Gastrocnemius medialis (tissue), 4 donors: ENCODE results near the gene FBXO42. TPM values are rescaled to one million over a fixed set of nuclear protein-coding genes. Genes with fewer than 3 reads are reported as not detected.

Experiments
- ATAC-seq, 2 donors: fragments of 150-250 bp; one replicate each; pipeline ENCODE4 v1.9.1; 2016
- DNase-seq, 2 donors: peaks; one replicate each; pipeline ENCODE4 v3.0.0-alpha.2; 2019
- H3K27ac ChIP-seq, 4 donors: fragments of 200-600 bp; sonication (generic); 1 replicate in 1 of 4; 2 replicates in 3 of 4; pipeline ENCODE4 v1.5.1; 2016 to 2018; ENCODE audit warnings: mild to moderate bottlenecking in 2 of 4, moderate library complexity in 1 of 4
- H3K27me3 ChIP-seq, 3 donors: fragments of 200-600 bp; sonication (generic) in 2 of 3; 1 replicate in 1 of 3; 2 replicates in 2 of 3; pipeline versions ENCODE4 v1.5.1 to v1.6.0; 2016 to 2019; ENCODE audit warnings: mild to moderate bottlenecking in 1 of 3, moderate library complexity in 1 of 3
- H3K36me3 ChIP-seq, 2 donors: fragments of 200-600 bp; sonication (generic) in 1 of 2; one replicate each; pipeline ENCODE4 v1.5.1; 2017 to 2018
- H3K4me1 ChIP-seq, 2 donors: fragments of 200-600 bp; sonication (generic) in 1 of 2; one replicate each; pipeline ENCODE4 v1.5.1; 2016 to 2017; ENCODE audit warnings: mild to moderate bottlenecking in 2 of 2
- H3K4me3 ChIP-seq, 4 donors: fragments of 200-600 bp; sonication (generic) in 3 of 4; 1 replicate in 1 of 4; 2 replicates in 3 of 4; pipeline ENCODE4 v1.5.1; 2016 to 2019; ENCODE audit warnings: mild to moderate bottlenecking in 2 of 4
- H3K9me3 ChIP-seq, 3 donors: fragments of 200-600 bp; sonication (generic) in 2 of 3; 1 replicate in 1 of 3; 2 replicates in 2 of 3; pipeline ENCODE4 v1.5.1; 2016 to 2019
- POLR2A ChIP-seq, 2 donors: fragments of 450-650 bp; IDR thresholded peaks; one replicate each; pipeline ENCODE4 v1.6.1; 2017; ENCODE audit warnings: antibody characterized with exemption in 2 of 2, mild to moderate bottlenecking in 2 of 2, moderate library complexity in 2 of 2
- in situ Hi-C, 4 donors: fragments of 200-750 bp; cut with MboI; loops; one replicate each; pipeline versions ENCODE4 v1.15.0 to v1.8.0; 2017; ENCODE audit warnings: low sequenced_read_pairs in 4 of 4
- intact Hi-C: fragments of 100-400 bp; cut with DNase I; formaldehyde crosslinking; loops from one replicate; pipeline ENCODE4 v1.15.1; 2023; ENCODE audit warnings: low total_unique reads
- total RNA-seq, 4 donors: library from RNA; depleted of rRNA; stranded (reverse); fragments of >200 nt; gene quantifications; one replicate each; pipeline versions ENCODE4 v1.1.0 to v1.2.3, GENCODE V29; 2016
- TF ChIP-seq, protein P1 (sequence below), 5 experiments: fragments of 450-650 bp in 3 of 5; fragments of 200-600 bp in 2 of 5; sonication (generic) in 2 of 5; IDR thresholded peaks in 4 of 5; conservative IDR thresholded peaks in 1 of 5; 1 replicate in 4 of 5; 2 replicates in 1 of 5; pipeline ENCODE4 v1.5.1; 2016 to 2019; ENCODE audit warnings: antibody characterized with exemption in 5 of 5, mild to moderate bottlenecking in 3 of 5, moderate library complexity in 3 of 5

The FBXO42 gene
- total RNA-seq, 4 donors from 2014 or later = 23.1 to 32.4 (median 27.2) TPM

- DNase-seq = no peak
- Histone ChIP-seq H3K9me3 (no peaks in the 10 kb centered on the region), H3K4me1 (peaks cover 11 to 12% of the 10 kb centered on the region in 2 donors), H3K27me3 (no peaks in the 10 kb centered on the region), H3K27ac (no peak overlapping the region), H3K36me3 (peaks cover 0 to 4% of the 10 kb centered on the region in 2 donors), H3K4me3 (no peak overlapping the region)
- no peak for ATAC-seq
- in situ Hi-C loops = loop anchor here in 2 of 4 donors (10.0 to 25.0 kb wide), 2 partner anchors 119 to 127 kb away; partner anchors contain the start of genes FBXO42 (in 2 of the 2) and SZRD1 (in 1 of the 2)
- intact Hi-C loops = loop anchor here (5.0 kb wide), 1 partner anchor 117 kb away; the partner anchor contains the start of gene FBXO42
- TF ChIP-seq POLR2A (IDR thresholded peaks at IDR 0.05) = no peak
- TF ChIP-seq, protein P1, sequence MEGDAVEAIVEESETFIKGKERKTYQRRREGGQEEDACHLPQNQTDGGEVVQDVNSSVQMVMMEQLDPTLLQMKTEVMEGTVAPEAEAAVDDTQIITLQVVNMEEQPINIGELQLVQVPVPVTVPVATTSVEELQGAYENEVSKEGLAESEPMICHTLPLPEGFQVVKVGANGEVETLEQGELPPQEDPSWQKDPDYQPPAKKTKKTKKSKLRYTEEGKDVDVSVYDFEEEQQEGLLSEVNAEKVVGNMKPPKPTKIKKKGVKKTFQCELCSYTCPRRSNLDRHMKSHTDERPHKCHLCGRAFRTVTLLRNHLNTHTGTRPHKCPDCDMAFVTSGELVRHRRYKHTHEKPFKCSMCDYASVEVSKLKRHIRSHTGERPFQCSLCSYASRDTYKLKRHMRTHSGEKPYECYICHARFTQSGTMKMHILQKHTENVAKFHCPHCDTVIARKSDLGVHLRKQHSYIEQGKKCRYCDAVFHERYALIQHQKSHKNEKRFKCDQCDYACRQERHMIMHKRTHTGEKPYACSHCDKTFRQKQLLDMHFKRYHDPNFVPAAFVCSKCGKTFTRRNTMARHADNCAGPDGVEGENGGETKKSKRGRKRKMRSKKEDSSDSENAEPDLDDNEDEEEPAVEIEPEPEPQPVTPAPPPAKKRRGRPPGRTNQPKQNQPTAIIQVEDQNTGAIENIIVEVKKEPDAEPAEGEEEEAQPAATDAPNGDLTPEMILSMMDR (IDR thresholded peaks at IDR 0.05 in 4 of 5, conservative IDR thresholded peaks at IDR 0.05 in 1 of 5) = no peak
These were observed 116.9 kb downstream of the FBXO42 start for GRCh38 chr1:16235347-16235746.

GRCh38 chr1:16233431-16233830 lies 118.8 kb downstream of the FBXO42 start:
- Histone ChIP-seq H3K4me1 (peaks cover 11 to 12% of the 10 kb centered on the region in 2 donors), H3K36me3 (peaks cover 0 to 4% of the 10 kb centered on the region in 2 donors), H3K27me3 (peaks cover 0 to 4% (median 1%) of the 10 kb centered on the region in 3 donors), H3K9me3 (no peaks in the 10 kb centered on the region), H3K4me3 (no peak overlapping the region), H3K27ac (no peak overlapping the region)
- TF ChIP-seq POLR2A (IDR thresholded peaks at IDR 0.05) = no peak
- TF ChIP-seq, protein P1 (IDR thresholded peaks at IDR 0.05 in 4 of 5, conservative IDR thresholded peaks at IDR 0.05 in 1 of 5) = no peak
- intact Hi-C loops (no loop called here), in situ Hi-C loops (loop anchor here in 2 of 4 donors (10.0 to 25.0 kb wide), 2 partner anchors 121 to 129 kb away; partner anchors contain the start of genes FBXO42 (in 2 of the 2) and SZRD1 (in 1 of the 2))
- ATAC-seq = no peak
- no peak for DNase-seq

DNA sequence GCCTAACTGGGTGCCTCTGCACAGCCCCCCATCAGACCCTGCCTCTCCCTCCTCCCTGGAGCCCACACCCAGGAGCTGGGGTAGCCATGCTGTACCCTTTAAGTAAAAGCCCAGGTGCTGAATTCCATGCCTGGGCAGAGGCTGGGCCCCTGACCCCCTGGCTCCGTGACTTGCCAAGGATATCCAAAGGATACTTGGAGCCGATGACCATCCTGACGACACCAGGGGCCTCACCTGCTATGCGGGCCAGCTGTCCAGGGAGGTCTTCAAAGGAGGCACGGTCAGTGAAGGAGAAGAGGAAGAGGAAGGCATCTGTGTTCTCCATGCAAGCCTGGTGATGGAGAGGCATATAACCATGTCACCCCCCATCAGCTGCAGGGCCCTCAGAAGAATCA lies 120.0 kb downstream of the FBXO42 start:
- no peak overlapping the region for H3K4me3 ChIP-seq
- DNase-seq (no peak), ATAC-seq (no peak)
- TF ChIP-seq, protein P1 (IDR thresholded peaks at IDR 0.05 in 4 of 5, conservative IDR thresholded peaks at IDR 0.05 in 1 of 5) = no peak
- no peak for TF ChIP-seq POLR2A (IDR thresholded peaks at IDR 0.05)
- in situ Hi-C loops (loop anchor here in 2 of 4 donors (10.0 to 25.0 kb wide), 2 partner anchors 122 to 130 kb away; partner anchors contain the start of genes FBXO42 (in 2 of the 2) and SZRD1 (in 1 of the 2)), intact Hi-C loops (no loop called here)
- peaks cover 0 to 4% of the 10 kb centered on the region in 2 donors for H3K36me3 ChIP-seq
- H3K4me1 ChIP-seq = peaks cover 7 to 11% of the 10 kb centered on the region in 2 donors
- H3K9me3 ChIP-seq = no peaks in the 10 kb centered on the region
- H3K27ac ChIP-seq = no peak overlapping the region
- peaks cover 7 to 15% (median 13%) of the 10 kb centered on the region in 3 donors for H3K27me3 ChIP-seq

GRCh38 chr1:16231331-16232315 lies 120.7 kb downstream of the FBXO42 start:
- Histone ChIP-seq H3K27ac (no peak overlapping the region), H3K27me3 (peaks cover 14 to 22% (median 19%) of the 10 kb centered on the region in 3 donors), H3K4me1 (peaks cover 6 to 13% of the 10 kb centered on the region in 2 donors), H3K36me3 (peaks cover 0 to 4% of the 10 kb centered on the region in 2 donors), H3K4me3 (no peak overlapping the region), H3K9me3 (no peaks in the 10 kb centered on the region)
- no peak for ATAC-seq
- in situ Hi-C loops = loop anchor here in 2 of 4 donors (10.0 to 25.0 kb wide), 2 partner anchors 123 to 131 kb away; partner anchors contain the start of genes FBXO42 (in 2 of the 2) and SZRD1 (in 1 of the 2)
- TF ChIP-seq, protein P1 (IDR thresholded peaks at IDR 0.05 in 4 of 5, conservative IDR thresholded peaks at IDR 0.05 in 1 of 5) = no peak
- TF ChIP-seq POLR2A (IDR thresholded peaks at IDR 0.05) = no peak
- intact Hi-C loops = no loop called here
- no peak for DNase-seq
